Endothelial cell of umbilical vein (primary cell): ENCODE data around the gene SLMAP. TPM values are rescaled to one million over a fixed set of nuclear protein-coding genes. Genes with fewer than 3 reads are reported as not detected.

Experiments
- BruUV-seq: library from RNA; stranded (reverse); fragments of 400-500 nt; replicated peaks from 2 replicates; lab custom pipeline; 2021; lab: Mats Ljungman, UMichigan
- CTCF ChIA-PET: fragments of 300-600, 350-600 bp; sonication (Branson Sonifier 250); formaldehyde crosslinking; loops from one replicate; lab custom pipeline; 2021; ENCODE audit warnings: antibody characterized with exemption, inconsistent platforms; lab: Charles Lee
- POLR2A ChIA-PET: fragments of 300-600, 350-600 bp; sonication (Branson Sonifier 250); formaldehyde crosslinking; loops from one replicate; lab custom pipeline; 2021; ENCODE audit warnings: antibody characterized with exemption, inconsistent platforms; lab: Charles Lee
- DNase-seq: peaks from one replicate; pipeline ENCODE4 v3.0.0-alpha.2; 2011; ENCODE audit warnings: low read depth, low spot score
- FAIRE-seq: peaks from 2 replicates; lab custom pipeline; 2011; peaks lifted over from hg19 to GRCh38; lab: Jason Lieb, UNC
- H2AFZ ChIP-seq: 2 replicates; pipeline ENCODE4 v1.6.0; 2012; ENCODE audit warnings: low read depth, low read length, control low read depth, inconsistent platforms
- H3K27ac ChIP-seq: 2 replicates; pipeline ENCODE4 v1.5.1; 2011; ENCODE audit warnings: low read depth, mild to moderate bottlenecking, control low read depth, low read length, moderate library complexity; ENCODE audit not compliant: insufficient read depth
- H3K27me3 ChIP-seq, 2 experiments: 2 replicates each; pipeline versions ENCODE4 v1.6.0 to v1.6.1; 2011; ENCODE audit warnings: low read length in 2 of 2, mixed read lengths in 1 of 2; ENCODE audit not compliant: control insufficient read depth in 2 of 2, insufficient read depth in 2 of 2
- H3K36me3 ChIP-seq, 2 experiments: 2 replicates in 1 of 2; 3 replicates in 1 of 2; pipeline ENCODE4 v1.5.1; 2011; ENCODE audit warnings: low read length in 2 of 2, mild to moderate bottlenecking in 1 of 2, moderate library complexity in 1 of 2; ENCODE audit not compliant: control insufficient read depth in 2 of 2, insufficient read depth in 2 of 2; ENCODE audit errors: extremely low read depth in 1 of 2
- H3K4me1 ChIP-seq: 3 replicates; pipeline ENCODE4 v1.5.1; 2011; ENCODE audit warnings: mild to moderate bottlenecking, low read length; ENCODE audit not compliant: control insufficient read depth, insufficient read depth; ENCODE audit errors: extremely low read depth
- H3K4me2 ChIP-seq: 2 replicates; pipeline ENCODE4 v1.6.1; 2011; ENCODE audit warnings: low read length, control low read depth, mixed read lengths; ENCODE audit not compliant: insufficient read depth
- H3K4me3 ChIP-seq, 3 experiments: fragments of 200-600 bp in 1 of 3; sonication (generic), shearing (Covaris generic) in 1 of 3; replicated peaks in 1 of 3; 2 replicates each; pipeline ENCODE4 v1.5.1; 2011 to 2016; ENCODE audit warnings: control low read depth in 3 of 3, low read length in 3 of 3, mild to moderate bottlenecking in 2 of 3, inconsistent platforms in 1 of 3, low read depth in 1 of 3, moderate library complexity in 1 of 3; ENCODE audit not compliant: insufficient read depth in 1 of 3
- H3K79me2 ChIP-seq: 2 replicates; pipeline ENCODE4 v1.6.0; 2012; ENCODE audit warnings: low read length, inconsistent platforms; ENCODE audit not compliant: control insufficient read depth, insufficient read depth
- H3K9ac ChIP-seq: replicated peaks from 2 replicates; pipeline ENCODE3; 2011; ENCODE audit warnings: low read length, control low read depth; ENCODE audit not compliant: insufficient read depth; ENCODE audit errors: extremely low read depth
- H3K9me1 ChIP-seq: replicated peaks from 3 replicates; pipeline ENCODE4 v1.6.0; 2011; ENCODE audit warnings: mild to moderate bottlenecking, low read length; ENCODE audit not compliant: control insufficient read depth, insufficient read depth; ENCODE audit errors: extremely low read depth
- H3K9me3 ChIP-seq: replicated peaks from 2 replicates; pipeline ENCODE4 v1.5.1; 2012; ENCODE audit warnings: low read length, inconsistent platforms; ENCODE audit not compliant: control insufficient read depth, insufficient read depth
- H4K20me1 ChIP-seq: replicated peaks from 2 replicates; pipeline ENCODE3; 2011; ENCODE audit warnings: mild to moderate bottlenecking, low read length; ENCODE audit not compliant: control insufficient read depth, insufficient read depth; ENCODE audit errors: extremely low read depth
- EZH2 ChIP-seq: IDR thresholded peaks from 2 replicates; pipeline ENCODE4 v1.6.1; 2012; ENCODE audit warnings: borderline replicate concordance, low read depth, mild to moderate bottlenecking, moderate library complexity, low read length, inconsistent platforms; ENCODE audit not compliant: severe bottlenecking
- FOS ChIP-seq: IDR thresholded peaks from 2 replicates; pipeline ENCODE4 v1.6.1; 2011; ENCODE audit warnings: mild to moderate bottlenecking, low read length, moderate library complexity, borderline replicate concordance; ENCODE audit not compliant: insufficient read depth
- GATA2 ChIP-seq: IDR thresholded peaks from 2 replicates; pipeline ENCODE4 v1.7.0; 2011; ENCODE audit warnings: low read depth, mild to moderate bottlenecking, moderate library complexity, mixed read lengths, low read length; ENCODE audit not compliant: insufficient read length, insufficient read depth
- JUN ChIP-seq: IDR thresholded peaks from 2 replicates; pipeline ENCODE4 v1.6.1; 2011; ENCODE audit warnings: borderline replicate concordance, low read depth; ENCODE audit not compliant: insufficient read length, insufficient read depth
- MYC ChIP-seq: IDR thresholded peaks from one replicate; pipeline ENCODE4 v1.6.1; 2011; ENCODE audit warnings: mild to moderate bottlenecking, low read depth, low read length
- POLR2A ChIP-seq: IDR thresholded peaks from 2 replicates; pipeline ENCODE4 v1.6.1; 2012; ENCODE audit warnings: low read depth, mild to moderate bottlenecking, control low read depth, low read length
- POLR2AphosphoS5 ChIP-seq: IDR thresholded peaks from 2 replicates; pipeline ENCODE4 v1.6.1; 2012; ENCODE audit warnings: low read depth, mild to moderate bottlenecking, control low read depth, low read length, moderate library complexity; ENCODE audit not compliant: insufficient read depth
- dilution Hi-C: fragments of 300-500 bp; cut with MboI; formaldehyde crosslinking; loops from one replicate; pipeline ENCODE4 v1.15.0; 2019; ENCODE audit warnings: low sequenced_read_pairs; ENCODE audit not compliant: extremely low pct_ligation_motif_present
- intact Hi-C: fragments of 100-400 bp; cut with micrococcal nuclease; formaldehyde crosslinking; loops from one replicate; pipeline ENCODE4 v1.10.0; 2022
- polyA plus RNA-seq, 4 experiments: library from polyadenylated mRNA; depleted of rRNA in 3 of 4; stranded (reverse) in 3 of 4; unstranded in 1 of 4; fragments of >200 nt; gene quantifications; 2 replicates each; pipeline versions ENCODE4 v1.2.1 to v1.2.3, GENCODE V29; 2011 to 2012; ENCODE audit warnings: missing spikeins in 1 of 4
- total RNA-seq: library from RNA; stranded (reverse); gene quantifications from 2 replicates; pipeline ENCODE4 v1.2.3, GENCODE V29; 2021
- TF ChIP-seq, protein P1 (sequence below): IDR thresholded peaks from 2 replicates; pipeline ENCODE4 v1.6.1; 2011; ENCODE audit not compliant: insufficient read depth, insufficient read length
- TF ChIP-seq, protein P2 (sequence below), 2 donors: IDR thresholded peaks; 1 replicate in 1 of 2; 2 replicates in 1 of 2; pipeline ENCODE4 v1.5.1; 2011; ENCODE audit warnings: low read length in 2 of 2, mild to moderate bottlenecking in 2 of 2, moderate library complexity in 2 of 2, control low read depth in 1 of 2, inconsistent platforms in 1 of 2, low read depth in 1 of 2; ENCODE audit not compliant: insufficient read depth in 1 of 2; ENCODE audit errors: extremely low read depth in 1 of 2

The SLMAP gene
- total and polyA plus RNA-seq, 2 donors (not counting 3 experiments of a cell fraction or from before 2014, with no cell fraction given) = 9.8 to 54.7 TPM

DNA sequence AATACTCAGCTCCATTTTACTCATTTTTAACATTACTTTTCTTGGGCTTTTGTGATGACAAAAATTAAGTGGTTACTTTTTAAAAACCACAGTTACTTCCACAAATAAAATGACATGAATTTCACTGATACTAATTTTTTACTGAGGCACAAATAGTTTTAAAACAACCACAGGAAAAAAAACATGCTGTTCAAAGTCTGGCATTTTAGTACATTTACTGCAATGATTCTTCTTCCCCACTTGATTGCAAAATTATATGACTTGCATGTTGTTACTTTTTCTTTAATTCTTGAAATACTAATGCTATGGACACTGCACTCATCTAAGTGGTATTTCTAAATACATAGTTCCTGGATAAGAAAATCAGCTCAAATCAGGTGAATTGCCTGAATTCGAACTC is 24.8 kb upstream of the SLMAP start:
- intact Hi-C loops = no loop called here
- Histone ChIP-seq H4K20me1 (no peaks in the 10 kb centered on the region), H3K9ac (no peak overlapping the region), H3K79me2 (no peaks in the 10 kb centered on the region), H3K27me3 (no peaks in the 10 kb centered on the region), H3K4me1 (no peaks in the 10 kb centered on the region), H3K4me3 (no peak overlapping the region), H3K9me3 (no peaks in the 10 kb centered on the region), H2AFZ (no peak overlapping the region), H3K36me3 (no peaks in the 10 kb centered on the region), H3K9me1 (no peaks in the 10 kb centered on the region), H3K4me2 (no peak overlapping the region), H3K27ac (no peak overlapping the region)
- no TSS peak for BruUV-seq
- dilution Hi-C loops = no loop called here
- no peak for DNase-seq
- ChIA-PET CTCF (interaction anchor here (0.9 to 1.3 kb wide), 2 partner anchors 10 to 22 kb away, joined by 3 read pairs; no protein-coding TSS in a partner anchor), POLR2A (no interaction called here)
- FAIRE-seq = no peak
- no peak for TF ChIP-seq POLR2AphosphoS5
- no peak for TF ChIP-seq EZH2
- TF ChIP-seq GATA2 = no peak
- TF ChIP-seq, protein P1, sequence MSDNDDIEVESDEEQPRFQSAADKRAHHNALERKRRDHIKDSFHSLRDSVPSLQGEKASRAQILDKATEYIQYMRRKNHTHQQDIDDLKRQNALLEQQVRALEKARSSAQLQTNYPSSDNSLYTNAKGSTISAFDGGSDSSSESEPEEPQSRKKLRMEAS = no peak
- TF ChIP-seq JUN = no peak
- no peak for TF ChIP-seq MYC
- TF ChIP-seq POLR2A = no peak
- no peak for TF ChIP-seq FOS
- TF ChIP-seq, protein P2, sequence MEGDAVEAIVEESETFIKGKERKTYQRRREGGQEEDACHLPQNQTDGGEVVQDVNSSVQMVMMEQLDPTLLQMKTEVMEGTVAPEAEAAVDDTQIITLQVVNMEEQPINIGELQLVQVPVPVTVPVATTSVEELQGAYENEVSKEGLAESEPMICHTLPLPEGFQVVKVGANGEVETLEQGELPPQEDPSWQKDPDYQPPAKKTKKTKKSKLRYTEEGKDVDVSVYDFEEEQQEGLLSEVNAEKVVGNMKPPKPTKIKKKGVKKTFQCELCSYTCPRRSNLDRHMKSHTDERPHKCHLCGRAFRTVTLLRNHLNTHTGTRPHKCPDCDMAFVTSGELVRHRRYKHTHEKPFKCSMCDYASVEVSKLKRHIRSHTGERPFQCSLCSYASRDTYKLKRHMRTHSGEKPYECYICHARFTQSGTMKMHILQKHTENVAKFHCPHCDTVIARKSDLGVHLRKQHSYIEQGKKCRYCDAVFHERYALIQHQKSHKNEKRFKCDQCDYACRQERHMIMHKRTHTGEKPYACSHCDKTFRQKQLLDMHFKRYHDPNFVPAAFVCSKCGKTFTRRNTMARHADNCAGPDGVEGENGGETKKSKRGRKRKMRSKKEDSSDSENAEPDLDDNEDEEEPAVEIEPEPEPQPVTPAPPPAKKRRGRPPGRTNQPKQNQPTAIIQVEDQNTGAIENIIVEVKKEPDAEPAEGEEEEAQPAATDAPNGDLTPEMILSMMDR (IDR thresholded peaks at IDR 0.05; ENCODE audit: extremely low read depth in 1 of 2, insufficient read depth in 1 of 2, low read depth in 1 of 2, low read length in 2 of 2) = no peak
